GM23338 (cell line): Measurements from ENCODE around the gene GTPBP4. TPM values are rescaled to one million over a fixed set of nuclear protein-coding genes. Genes with fewer than 3 reads are reported as not detected.

Experiments used
- ATAC-seq: fragments of 200-7000 bp; cut with Tn5 transposase; 3 replicates; pipeline ENCODE4 v1.9.1; 2020
- DNase-seq: peaks from one replicate; pipeline ENCODE4 v3.0.0-alpha.2; 2015; ENCODE audit warnings: low spot score
- H2AFZ ChIP-seq: fragments of 200-600 bp; sonication (generic); 2 replicates; pipeline ENCODE4 v1.8.0; 2016; ENCODE audit warnings: antibody characterized with exemption, mild to moderate bottlenecking, moderate library complexity
- H3F3A ChIP-seq: fragments of 200-600 bp; sonication (generic); replicated peaks from 2 replicates; pipeline ENCODE4 v1.8.0; 2017; ENCODE audit warnings: antibody characterized with exemption, mixed run types, low read depth
- H3K27ac ChIP-seq: fragments of 200-600 bp; sonication (generic); 2 replicates; pipeline ENCODE4 v1.6.1; 2016; ENCODE audit warnings: low read depth
- H3K27me3 ChIP-seq: fragments of 200-600 bp; sonication (generic); 2 replicates; pipeline ENCODE4 v1.8.0; 2016; ENCODE audit warnings: mild to moderate bottlenecking, mixed run types, moderate library complexity; ENCODE audit not compliant: insufficient read depth
- H3K36me3 ChIP-seq: fragments of 200-600 bp; sonication (generic); 2 replicates; pipeline ENCODE4 v1.8.0; 2016; ENCODE audit warnings: mild to moderate bottlenecking; ENCODE audit not compliant: insufficient read depth
- H3K4me1 ChIP-seq: fragments of 200-600 bp; sonication (generic); 2 replicates; pipeline ENCODE4 v1.8.0; 2016; ENCODE audit warnings: mild to moderate bottlenecking, moderate library complexity; ENCODE audit not compliant: insufficient read depth
- H3K4me2 ChIP-seq: fragments of 200-600 bp; sonication (generic); 2 replicates; pipeline ENCODE4 v1.7.1; 2017; ENCODE audit warnings: mixed run types
- H3K4me3 ChIP-seq: fragments of 200-600 bp; sonication (generic); 2 replicates; pipeline ENCODE4 v1.6.1; 2016; ENCODE audit warnings: mixed run types
- H3K79me2 ChIP-seq: fragments of 200-600 bp; sonication (generic); replicated peaks from 2 replicates; pipeline ENCODE4 v1.8.0; 2017; ENCODE audit warnings: mild to moderate bottlenecking; ENCODE audit not compliant: insufficient read depth
- H3K9me2 ChIP-seq: fragments of 200-600 bp; sonication (generic); 2 replicates; pipeline ENCODE4 v1.8.0; 2017; ENCODE audit not compliant: insufficient read depth
- H4K20me1 ChIP-seq: fragments of 200-600 bp; sonication (generic); replicated peaks from 2 replicates; pipeline ENCODE4 v1.8.0; 2017; ENCODE audit warnings: mild to moderate bottlenecking; ENCODE audit not compliant: insufficient read depth
- H3K27ac Mint-ChIP-seq: 2 replicates; pipeline ENCODE4 v1.8.0; 2020; ENCODE audit warnings: inconsistent platforms, mild to moderate bottlenecking, moderate library complexity, mixed read lengths
- H3K27me3 Mint-ChIP-seq: 3 replicates; pipeline ENCODE4 v1.8.0; 2022; ENCODE audit warnings: low read depth, mild to moderate bottlenecking, moderate library complexity, mixed read lengths, inconsistent platforms; ENCODE audit not compliant: insufficient read depth, poor library complexity
- H3K36me3 Mint-ChIP-seq: 3 replicates; pipeline ENCODE4 v1.8.0; 2021; ENCODE audit warnings: low read depth, mild to moderate bottlenecking, inconsistent platforms, moderate library complexity, mixed read lengths
- H3K4me1 Mint-ChIP-seq: 3 replicates; pipeline ENCODE4 v1.8.0; 2020; ENCODE audit warnings: mild to moderate bottlenecking, inconsistent platforms, mixed read lengths
- H3K4me3 Mint-ChIP-seq: 3 replicates; pipeline ENCODE4 v1.8.0; 2021; ENCODE audit warnings: moderate library complexity, mild to moderate bottlenecking, inconsistent platforms, mixed read lengths
- H3K9me3 Mint-ChIP-seq: 3 replicates; pipeline ENCODE4 v1.8.0; 2020; ENCODE audit warnings: moderate library complexity, mild to moderate bottlenecking, inconsistent platforms, mixed read lengths
- CREB1 ChIP-seq: fragments of 250-450 bp; sonication (Bioruptor Pico); IDR thresholded peaks from 2 replicates; pipeline ENCODE4 v1.5.0; 2020; ENCODE audit warnings: low read depth, mild to moderate bottlenecking, moderate library complexity
- EZH2 ChIP-seq: fragments of 200-600 bp; sonication (generic); IDR thresholded peaks from one replicate; pipeline ENCODE4 v1.8.0; 2017; ENCODE audit warnings: antibody characterized with exemption, mild to moderate bottlenecking, low read depth; ENCODE audit not compliant: unreplicated experiment
- EZH2phosphoT487 ChIP-seq: fragments of 200-600 bp; sonication (generic); IDR thresholded peaks from one replicate; pipeline ENCODE4 v1.8.1; 2018; ENCODE audit warnings: antibody characterized with exemption; ENCODE audit not compliant: unreplicated experiment
- JUNB ChIP-seq: IDR thresholded peaks from one replicate; pipeline ENCODE4 v1.6.1; 2016; ENCODE audit warnings: antibody characterized with exemption; ENCODE audit not compliant: unreplicated experiment
- NANOG ChIP-seq: IDR thresholded peaks from 2 replicates; pipeline ENCODE4 v1.6.1; 2016; ENCODE audit warnings: antibody characterized with exemption, borderline replicate concordance
- POLR2AphosphoS5 ChIP-seq: IDR thresholded peaks from 2 replicates; pipeline ENCODE4 v1.6.1; 2016; ENCODE audit warnings: antibody characterized with exemption, low read depth
- STAT1 ChIP-seq: IDR thresholded peaks from one replicate; pipeline ENCODE4 v1.6.1; 2016; ENCODE audit warnings: antibody characterized with exemption; ENCODE audit not compliant: unreplicated experiment
- ZNF114 ChIP-seq: fragments of 250-450 bp; sonication (Bioruptor Pico); IDR thresholded peaks from 2 replicates; pipeline ENCODE4 v1.5.0; 2020; ENCODE audit warnings: mild to moderate bottlenecking, moderate library complexity
- ZNF331 ChIP-seq: fragments of 250-450 bp; sonication (Bioruptor Pico); IDR thresholded peaks from 2 replicates; pipeline ENCODE4 v1.5.0; 2020; ENCODE audit warnings: low read depth, mild to moderate bottlenecking, moderate library complexity
- polyA plus RNA-seq: library from polyadenylated mRNA; unstranded; fragments of >200 nt; fragmentation: Nextera tagmentation; extraction: Ambion mirVana; gene quantifications from 2 replicates; pipeline ENCODE4 v1.2.1, GENCODE V29; 2016
- total RNA-seq: library from RNA; depleted of rRNA; stranded (reverse); fragments of >200 nt; shearing (Covaris generic); gene quantifications from 2 replicates; pipeline ENCODE4 v1.2.3, GENCODE V29; 2014
- TF ChIP-seq, protein P1 (sequence below): IDR thresholded peaks from 2 replicates; pipeline ENCODE4 v1.6.1; 2016; ENCODE audit warnings: antibody characterized with exemption
- TF ChIP-seq, protein P2 (sequence below): IDR thresholded peaks from one replicate; pipeline ENCODE4 v1.6.1; 2018; ENCODE audit warnings: antibody characterized with exemption; ENCODE audit not compliant: unreplicated experiment
- TF ChIP-seq, protein P3 (sequence below): fragments of 250-450 bp; sonication (Bioruptor Pico); IDR thresholded peaks from 2 replicates; pipeline ENCODE4 v1.5.0; 2020; ENCODE audit warnings: mild to moderate bottlenecking, moderate library complexity
- TF ChIP-seq, protein P4 (sequence below), 2 experiments: fragments of 200-600 bp in 1 of 2; sonication (generic) in 1 of 2; conservative IDR thresholded peaks; 2 replicates each; pipeline versions ENCODE4 v1.5.1 to v1.6.1; 2016 to 2017; ENCODE audit warnings: antibody characterized with exemption in 2 of 2, low read depth in 2 of 2, mild to moderate bottlenecking in 2 of 2, moderate library complexity in 1 of 2

Gene GTPBP4
- total and polyA plus RNA-seq, 2 experiments from 2014 or later, result 56.5 to 62.6 TPM

DNA sequence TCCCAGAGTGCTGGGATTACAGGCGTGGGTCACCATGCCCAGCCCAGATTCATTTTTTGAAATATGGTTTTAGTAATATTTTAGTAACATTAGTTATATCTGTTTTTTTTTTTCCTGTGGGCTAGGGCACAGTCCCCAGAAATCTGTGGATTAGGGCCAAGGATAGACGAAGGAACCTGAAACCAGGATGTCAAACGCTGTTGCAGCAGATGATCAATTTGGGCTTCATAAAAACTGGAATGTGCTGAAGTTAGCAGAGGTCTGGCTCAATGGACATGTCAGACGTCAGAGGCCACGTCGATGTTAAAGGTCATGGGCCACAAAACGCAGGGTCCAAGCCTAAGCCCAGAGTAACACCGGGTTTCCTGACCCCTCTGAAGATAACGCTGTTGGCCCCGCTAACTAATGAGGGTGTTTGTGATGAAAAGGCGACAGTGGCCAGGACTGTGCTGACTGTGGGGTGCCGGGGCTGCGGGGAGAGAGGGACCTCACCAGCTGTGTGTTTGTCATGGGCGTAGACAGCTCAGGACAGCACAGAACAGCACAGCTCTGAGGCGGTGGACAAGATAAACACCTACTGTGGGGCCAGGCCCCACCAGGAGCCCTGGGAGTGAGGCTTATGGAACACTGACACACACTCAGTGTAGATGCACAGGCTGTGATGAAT lies 23.8 kb upstream of the GTPBP4 start:
- no peaks in the 10 kb centered on the region for H3K36me3 ChIP-seq
- no peak overlapping the region for H3K4me3 ChIP-seq
- no peaks in the 10 kb centered on the region for H3K9me2 ChIP-seq
- H3K79me2 ChIP-seq, result no peaks in the 10 kb centered on the region
- no peak overlapping the region for H3K4me2 ChIP-seq
- H2AFZ ChIP-seq, result no peak overlapping the region
- no peaks in the 10 kb centered on the region for H4K20me1 ChIP-seq
- H3K4me1 ChIP-seq, result no peaks in the 10 kb centered on the region
- H3K27ac ChIP-seq, result no peak overlapping the region
- DNase-seq (no peak), ATAC-seq (no peak)
- H3K36me3 Mint-ChIP-seq, result no peaks in the 10 kb centered on the region; the same call in 2 of the 3 replicates
- no peak overlapping the region for H3K4me3 Mint-ChIP-seq
- no peaks in the 10 kb centered on the region for H3K27me3 ChIP-seq
- peaks cover 19% of the 10 kb centered on the region for H3K27me3 Mint-ChIP-seq
- H3K9me3 Mint-ChIP-seq, result no peaks in the 10 kb centered on the region; the same call in 1 of the 3 replicates
- no peak overlapping the region for H3K27ac Mint-ChIP-seq
- TF ChIP-seq, protein P1, sequence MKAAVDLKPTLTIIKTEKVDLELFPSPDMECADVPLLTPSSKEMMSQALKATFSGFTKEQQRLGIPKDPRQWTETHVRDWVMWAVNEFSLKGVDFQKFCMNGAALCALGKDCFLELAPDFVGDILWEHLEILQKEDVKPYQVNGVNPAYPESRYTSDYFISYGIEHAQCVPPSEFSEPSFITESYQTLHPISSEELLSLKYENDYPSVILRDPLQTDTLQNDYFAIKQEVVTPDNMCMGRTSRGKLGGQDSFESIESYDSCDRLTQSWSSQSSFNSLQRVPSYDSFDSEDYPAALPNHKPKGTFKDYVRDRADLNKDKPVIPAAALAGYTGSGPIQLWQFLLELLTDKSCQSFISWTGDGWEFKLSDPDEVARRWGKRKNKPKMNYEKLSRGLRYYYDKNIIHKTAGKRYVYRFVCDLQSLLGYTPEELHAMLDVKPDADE, result no peak
- TF ChIP-seq STAT1, result no peak
- TF ChIP-seq, protein P2, sequence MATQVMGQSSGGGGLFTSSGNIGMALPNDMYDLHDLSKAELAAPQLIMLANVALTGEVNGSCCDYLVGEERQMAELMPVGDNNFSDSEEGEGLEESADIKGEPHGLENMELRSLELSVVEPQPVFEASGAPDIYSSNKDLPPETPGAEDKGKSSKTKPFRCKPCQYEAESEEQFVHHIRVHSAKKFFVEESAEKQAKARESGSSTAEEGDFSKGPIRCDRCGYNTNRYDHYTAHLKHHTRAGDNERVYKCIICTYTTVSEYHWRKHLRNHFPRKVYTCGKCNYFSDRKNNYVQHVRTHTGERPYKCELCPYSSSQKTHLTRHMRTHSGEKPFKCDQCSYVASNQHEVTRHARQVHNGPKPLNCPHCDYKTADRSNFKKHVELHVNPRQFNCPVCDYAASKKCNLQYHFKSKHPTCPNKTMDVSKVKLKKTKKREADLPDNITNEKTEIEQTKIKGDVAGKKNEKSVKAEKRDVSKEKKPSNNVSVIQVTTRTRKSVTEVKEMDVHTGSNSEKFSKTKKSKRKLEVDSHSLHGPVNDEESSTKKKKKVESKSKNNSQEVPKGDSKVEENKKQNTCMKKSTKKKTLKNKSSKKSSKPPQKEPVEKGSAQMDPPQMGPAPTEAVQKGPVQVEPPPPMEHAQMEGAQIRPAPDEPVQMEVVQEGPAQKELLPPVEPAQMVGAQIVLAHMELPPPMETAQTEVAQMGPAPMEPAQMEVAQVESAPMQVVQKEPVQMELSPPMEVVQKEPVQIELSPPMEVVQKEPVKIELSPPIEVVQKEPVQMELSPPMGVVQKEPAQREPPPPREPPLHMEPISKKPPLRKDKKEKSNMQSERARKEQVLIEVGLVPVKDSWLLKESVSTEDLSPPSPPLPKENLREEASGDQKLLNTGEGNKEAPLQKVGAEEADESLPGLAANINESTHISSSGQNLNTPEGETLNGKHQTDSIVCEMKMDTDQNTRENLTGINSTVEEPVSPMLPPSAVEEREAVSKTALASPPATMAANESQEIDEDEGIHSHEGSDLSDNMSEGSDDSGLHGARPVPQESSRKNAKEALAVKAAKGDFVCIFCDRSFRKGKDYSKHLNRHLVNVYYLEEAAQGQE, result no peak
- TF ChIP-seq, protein P3, sequence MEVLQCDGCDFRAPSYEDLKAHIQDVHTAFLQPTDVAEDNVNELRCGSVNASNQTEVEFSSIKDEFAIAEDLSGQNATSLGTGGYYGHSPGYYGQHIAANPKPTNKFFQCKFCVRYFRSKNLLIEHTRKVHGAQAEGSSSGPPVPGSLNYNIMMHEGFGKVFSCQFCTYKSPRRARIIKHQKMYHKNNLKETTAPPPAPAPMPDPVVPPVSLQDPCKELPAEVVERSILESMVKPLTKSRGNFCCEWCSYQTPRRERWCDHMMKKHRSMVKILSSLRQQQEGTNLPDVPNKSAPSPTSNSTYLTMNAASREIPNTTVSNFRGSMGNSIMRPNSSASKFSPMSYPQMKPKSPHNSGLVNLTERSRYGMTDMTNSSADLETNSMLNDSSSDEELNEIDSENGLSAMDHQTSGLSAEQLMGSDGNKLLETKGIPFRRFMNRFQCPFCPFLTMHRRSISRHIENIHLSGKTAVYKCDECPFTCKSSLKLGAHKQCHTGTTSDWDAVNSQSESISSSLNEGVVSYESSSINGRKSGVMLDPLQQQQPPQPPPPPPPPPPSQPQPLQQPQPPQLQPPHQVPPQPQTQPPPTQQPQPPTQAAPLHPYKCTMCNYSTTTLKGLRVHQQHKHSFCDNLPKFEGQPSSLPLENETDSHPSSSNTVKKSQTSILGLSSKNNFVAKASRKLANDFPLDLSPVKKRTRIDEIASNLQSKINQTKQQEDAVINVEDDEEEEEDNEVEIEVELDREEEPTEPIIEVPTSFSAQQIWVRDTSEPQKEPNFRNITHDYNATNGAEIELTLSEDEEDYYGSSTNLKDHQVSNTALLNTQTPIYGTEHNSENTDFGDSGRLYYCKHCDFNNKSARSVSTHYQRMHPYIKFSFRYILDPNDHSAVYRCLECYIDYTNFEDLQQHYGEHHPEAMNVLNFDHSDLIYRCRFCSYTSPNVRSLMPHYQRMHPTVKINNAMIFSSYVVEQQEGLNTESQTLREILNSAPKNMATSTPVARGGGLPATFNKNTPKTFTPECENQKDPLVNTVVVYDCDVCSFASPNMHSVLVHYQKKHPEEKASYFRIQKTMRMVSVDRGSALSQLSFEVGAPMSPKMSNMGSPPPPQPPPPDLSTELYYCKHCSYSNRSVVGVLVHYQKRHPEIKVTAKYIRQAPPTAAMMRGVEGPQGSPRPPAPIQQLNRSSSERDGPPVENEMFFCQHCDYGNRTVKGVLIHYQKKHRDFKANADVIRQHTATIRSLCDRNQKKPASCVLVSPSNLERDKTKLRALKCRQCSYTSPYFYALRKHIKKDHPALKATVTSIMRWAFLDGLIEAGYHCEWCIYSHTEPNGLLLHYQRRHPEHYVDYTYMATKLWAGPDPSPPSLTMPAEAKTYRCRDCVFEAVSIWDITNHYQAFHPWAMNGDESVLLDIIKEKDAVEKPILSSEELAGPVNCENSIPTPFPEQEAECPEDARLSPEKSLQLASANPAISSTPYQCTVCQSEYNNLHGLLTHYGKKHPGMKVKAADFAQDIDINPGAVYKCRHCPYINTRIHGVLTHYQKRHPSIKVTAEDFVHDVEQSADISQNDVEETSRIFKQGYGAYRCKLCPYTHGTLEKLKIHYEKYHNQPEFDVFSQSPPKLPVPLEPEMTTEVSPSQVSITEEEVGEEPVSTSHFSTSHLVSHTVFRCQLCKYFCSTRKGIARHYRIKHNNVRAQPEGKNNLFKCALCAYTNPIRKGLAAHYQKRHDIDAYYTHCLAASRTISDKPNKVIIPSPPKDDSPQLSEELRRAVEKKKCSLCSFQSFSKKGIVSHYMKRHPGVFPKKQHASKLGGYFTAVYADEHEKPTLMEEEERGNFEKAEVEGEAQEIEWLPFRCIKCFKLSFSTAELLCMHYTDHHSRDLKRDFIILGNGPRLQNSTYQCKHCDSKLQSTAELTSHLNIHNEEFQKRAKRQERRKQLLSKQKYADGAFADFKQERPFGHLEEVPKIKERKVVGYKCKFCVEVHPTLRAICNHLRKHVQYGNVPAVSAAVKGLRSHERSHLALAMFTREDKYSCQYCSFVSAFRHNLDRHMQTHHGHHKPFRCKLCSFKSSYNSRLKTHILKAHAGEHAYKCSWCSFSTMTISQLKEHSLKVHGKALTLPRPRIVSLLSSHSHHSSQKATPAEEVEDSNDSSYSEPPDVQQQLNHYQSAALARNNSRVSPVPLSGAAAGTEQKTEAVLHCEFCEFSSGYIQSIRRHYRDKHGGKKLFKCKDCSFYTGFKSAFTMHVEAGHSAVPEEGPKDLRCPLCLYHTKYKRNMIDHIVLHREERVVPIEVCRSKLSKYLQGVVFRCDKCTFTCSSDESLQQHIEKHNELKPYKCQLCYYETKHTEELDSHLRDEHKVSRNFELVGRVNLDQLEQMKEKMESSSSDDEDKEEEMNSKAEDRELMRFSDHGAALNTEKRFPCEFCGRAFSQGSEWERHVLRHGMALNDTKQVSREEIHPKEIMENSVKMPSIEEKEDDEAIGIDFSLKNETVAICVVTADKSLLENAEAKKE (CRISPR knock-in tag), result no peak
- no peak for TF ChIP-seq EZH2
- no peak for TF ChIP-seq NANOG
- no peak for TF ChIP-seq POLR2AphosphoS5
- TF ChIP-seq JUNB, result no peak
- TF ChIP-seq ZNF331 (CRISPR knock-in tag), result no peak
- TF ChIP-seq ZNF114 (CRISPR knock-in tag), result no peak
- no peak for TF ChIP-seq EZH2phosphoT487
- TF ChIP-seq CREB1 (CRISPR knock-in tag), result no peak
- TF ChIP-seq, protein P4, sequence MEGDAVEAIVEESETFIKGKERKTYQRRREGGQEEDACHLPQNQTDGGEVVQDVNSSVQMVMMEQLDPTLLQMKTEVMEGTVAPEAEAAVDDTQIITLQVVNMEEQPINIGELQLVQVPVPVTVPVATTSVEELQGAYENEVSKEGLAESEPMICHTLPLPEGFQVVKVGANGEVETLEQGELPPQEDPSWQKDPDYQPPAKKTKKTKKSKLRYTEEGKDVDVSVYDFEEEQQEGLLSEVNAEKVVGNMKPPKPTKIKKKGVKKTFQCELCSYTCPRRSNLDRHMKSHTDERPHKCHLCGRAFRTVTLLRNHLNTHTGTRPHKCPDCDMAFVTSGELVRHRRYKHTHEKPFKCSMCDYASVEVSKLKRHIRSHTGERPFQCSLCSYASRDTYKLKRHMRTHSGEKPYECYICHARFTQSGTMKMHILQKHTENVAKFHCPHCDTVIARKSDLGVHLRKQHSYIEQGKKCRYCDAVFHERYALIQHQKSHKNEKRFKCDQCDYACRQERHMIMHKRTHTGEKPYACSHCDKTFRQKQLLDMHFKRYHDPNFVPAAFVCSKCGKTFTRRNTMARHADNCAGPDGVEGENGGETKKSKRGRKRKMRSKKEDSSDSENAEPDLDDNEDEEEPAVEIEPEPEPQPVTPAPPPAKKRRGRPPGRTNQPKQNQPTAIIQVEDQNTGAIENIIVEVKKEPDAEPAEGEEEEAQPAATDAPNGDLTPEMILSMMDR (conservative IDR thresholded peaks at IDR 0.05; ENCODE audit: low read depth in 2 of 2), result no peak
- no peaks in the 10 kb centered on the region for H3F3A ChIP-seq
- peaks cover 3% of the 10 kb centered on the region for H3K4me1 Mint-ChIP-seq
